H1 (cell line): ENCODE measurements around the gene FLCN. TPM values are rescaled to one million over a fixed set of nuclear protein-coding genes. Genes with fewer than 3 reads are reported as not detected.

Experiments used
- CTCF ChIA-PET: fragments of 300-600 bp; sonication (Branson Sonifier 250); formaldehyde crosslinking; loops from one replicate; lab custom pipeline; 2021; ENCODE audit not compliant: partially characterized antibody; lab: Charles Lee
- POLR2A ChIA-PET: fragments of 300-600 bp; sonication (Branson Sonifier 250); formaldehyde crosslinking; loops from one replicate; lab custom pipeline; 2021; ENCODE audit warnings: inconsistent platforms; ENCODE audit not compliant: partially characterized antibody; lab: Charles Lee
- DNase-seq, 2 experiments: peaks; one replicate each; pipeline versions ENCODE4 v3.0.0 to v3.0.0-alpha.2; 2010 to 2022; ENCODE audit warnings: low spot score in 2 of 2, low read depth in 1 of 2, mixed read lengths in 1 of 2
- FAIRE-seq: peaks from 2 replicates; lab custom pipeline; 2011; peaks lifted over from hg19 to GRCh38; lab: Jason Lieb, UNC
- H2AFZ ChIP-seq: 2 replicates; pipeline ENCODE4 v1.8.1; 2012; ENCODE audit warnings: low read length, inconsistent platforms
- H2AK5ac ChIP-seq: 2 replicates; pipeline ENCODE4 v1.6.1; 2013; ENCODE audit warnings: low read depth, low read length
- H2BK120ac ChIP-seq: replicated peaks from 2 replicates; pipeline ENCODE3; 2013; ENCODE audit warnings: low read depth, low read length, inconsistent platforms
- H2BK12ac ChIP-seq: 2 replicates; pipeline ENCODE4 v1.6.1; 2013; ENCODE audit warnings: low read depth, low read length
- H2BK15ac ChIP-seq: 2 replicates; pipeline ENCODE4 v1.6.1; 2013; ENCODE audit warnings: low read length
- H2BK20ac ChIP-seq: 2 replicates; pipeline ENCODE4 v1.6.1; 2013; ENCODE audit warnings: low read length
- H2BK5ac ChIP-seq: 2 replicates; pipeline ENCODE4 v1.6.1; 2013; ENCODE audit warnings: low read depth, low read length
- H3K14ac ChIP-seq: 2 replicates; pipeline ENCODE4 v1.6.1; 2013; ENCODE audit warnings: inconsistent platforms; ENCODE audit not compliant: insufficient read length
- H3K18ac ChIP-seq: 2 replicates; pipeline ENCODE4 v1.6.1; 2013; ENCODE audit warnings: low read length; ENCODE audit errors: extremely low read depth
- H3K23ac ChIP-seq: 2 replicates; pipeline ENCODE4 v1.6.1; 2013; ENCODE audit warnings: inconsistent platforms; ENCODE audit not compliant: insufficient read length
- H3K23me2 ChIP-seq: 2 replicates; pipeline ENCODE4 v1.6.1; 2013; ENCODE audit warnings: low read depth, low read length
- H3K27ac ChIP-seq: 2 replicates; pipeline ENCODE4 v1.6.1; 2011; ENCODE audit warnings: low read depth, low read length, inconsistent platforms
- H3K27me3 ChIP-seq, 4 experiments: replicated peaks in 1 of 4; 1 replicate in 1 of 4; 2 replicates in 3 of 4; pipeline versions ENCODE4 v1.6.1 to v1.8.1; 2011 to 2013; ENCODE audit warnings: low read length in 3 of 4, mild to moderate bottlenecking in 3 of 4, inconsistent platforms in 2 of 4, mixed read lengths in 2 of 4, moderate library complexity in 1 of 4; ENCODE audit not compliant: control insufficient read depth in 3 of 4, insufficient read depth in 3 of 4; ENCODE audit errors: extremely low read depth in 1 of 4
- H3K36me3 ChIP-seq, 4 experiments: 2 replicates each; pipeline versions ENCODE4 v1.6.1 to v1.8.1; 2011 to 2013; ENCODE audit warnings: mild to moderate bottlenecking in 4 of 4, low read length in 3 of 4, moderate library complexity in 2 of 4, control low read depth in 1 of 4, inconsistent platforms in 1 of 4; ENCODE audit not compliant: insufficient read depth in 4 of 4, control insufficient read depth in 2 of 4
- H3K4ac ChIP-seq: replicated peaks from 2 replicates; pipeline ENCODE3; 2013; ENCODE audit warnings: low read length, low read depth, mixed read lengths, inconsistent platforms; ENCODE audit not compliant: insufficient read length
- H3K4me1 ChIP-seq, 4 experiments: replicated peaks in 1 of 4; 1 replicate in 1 of 4; 2 replicates in 3 of 4; pipeline versions ENCODE4 v1.6.1 to v1.8.1; 2011 to 2013; ENCODE audit warnings: low read length in 3 of 4, inconsistent platforms in 2 of 4, mixed read lengths in 1 of 4; ENCODE audit not compliant: insufficient read depth in 4 of 4, control insufficient read depth in 3 of 4
- H3K4me2 ChIP-seq, 2 experiments: 2 replicates each; pipeline versions ENCODE4 v1.6.1 to v1.8.1; 2011 to 2013; ENCODE audit warnings: low read depth in 2 of 2, low read length in 2 of 2, control low read depth in 1 of 2, inconsistent platforms in 1 of 2, mild to moderate bottlenecking in 1 of 2; ENCODE audit not compliant: insufficient read depth in 1 of 2
- H3K4me3 ChIP-seq, 4 experiments: fragments of 200-600, 300-600 bp in 1 of 4; sonication (generic), shearing (Covaris generic), sonication (Bioruptor Twin) in 1 of 4; 2 replicates each; pipeline versions ENCODE4 v1.5.1 to v1.8.1; 2011 to 2016; ENCODE audit warnings: low read length in 4 of 4, low read depth in 3 of 4, control low read depth in 2 of 4, inconsistent platforms in 2 of 4, mild to moderate bottlenecking in 2 of 4, mixed read lengths in 1 of 4, moderate library complexity in 1 of 4; ENCODE audit not compliant: insufficient read depth in 2 of 4; ENCODE audit errors: extremely low read depth in 1 of 4
- H3K56ac ChIP-seq: replicated peaks from 2 replicates; pipeline ENCODE3; 2013; ENCODE audit warnings: low read depth, mild to moderate bottlenecking, mixed read lengths, low read length, inconsistent platforms; ENCODE audit not compliant: insufficient read length
- H3K79me1 ChIP-seq: 2 replicates; pipeline ENCODE4 v1.6.1; 2013; ENCODE audit warnings: low read depth, low read length, control low read depth
- H3K79me2 ChIP-seq, 2 experiments: 2 replicates each; pipeline versions ENCODE4 v1.6.1 to v1.8.1; 2012 to 2013; ENCODE audit warnings: low read length in 2 of 2, mild to moderate bottlenecking in 2 of 2, inconsistent platforms in 1 of 2; ENCODE audit not compliant: insufficient read depth in 2 of 2, control insufficient read depth in 1 of 2
- H3K9ac ChIP-seq, 4 experiments: replicated peaks in 1 of 4; 1 replicate in 1 of 4; 2 replicates in 3 of 4; pipeline versions ENCODE4 v1.6.1 to v1.8.1; 2011 to 2013; ENCODE audit warnings: low read depth in 3 of 4, low read length in 3 of 4, control low read depth in 2 of 4, mild to moderate bottlenecking in 2 of 4, moderate library complexity in 2 of 4, inconsistent platforms in 1 of 4; ENCODE audit errors: extremely low read depth in 1 of 4
- H3K9me3 ChIP-seq, 2 experiments: 2 replicates each; pipeline versions ENCODE4 v1.6.1 to v1.8.1; 2012 to 2013; ENCODE audit warnings: mild to moderate bottlenecking in 2 of 2, moderate library complexity in 2 of 2, control low read depth in 1 of 2, inconsistent platforms in 1 of 2, low read depth in 1 of 2, low read length in 1 of 2, mixed read lengths in 1 of 2; ENCODE audit not compliant: insufficient read depth in 2 of 2
- H4K20me1 ChIP-seq, 2 experiments: replicated peaks in 1 of 2; 2 replicates each; pipeline versions ENCODE3 to v1.8.1; 2011 to 2013; ENCODE audit warnings: inconsistent platforms in 2 of 2, low read length in 2 of 2, mild to moderate bottlenecking in 1 of 2; ENCODE audit not compliant: insufficient read depth in 2 of 2, control insufficient read depth in 1 of 2
- H4K5ac ChIP-seq: 2 replicates; pipeline ENCODE4 v1.6.1; 2013; ENCODE audit warnings: low read length, low read depth, mixed read lengths, inconsistent platforms; ENCODE audit not compliant: insufficient read length
- H4K8ac ChIP-seq: 2 replicates; pipeline ENCODE4 v1.8.0; 2013; ENCODE audit warnings: mild to moderate bottlenecking, moderate library complexity, low read length, inconsistent platforms; ENCODE audit not compliant: insufficient read depth; ENCODE audit errors: extremely low read depth
- H4K91ac ChIP-seq: replicated peaks from 2 replicates; pipeline ENCODE3; 2013; ENCODE audit warnings: low read length, mixed read lengths, inconsistent platforms; ENCODE audit not compliant: insufficient read length
- BCL11A ChIP-seq, 2 experiments: IDR thresholded peaks; one replicate each; pipeline ENCODE4 v1.6.1; 2011; ENCODE audit warnings: low read depth in 2 of 2, low read length in 2 of 2, mild to moderate bottlenecking in 2 of 2
- CREB1 ChIP-seq: IDR thresholded peaks from 2 replicates; pipeline ENCODE4 v1.6.1; 2012; ENCODE audit warnings: inconsistent platforms
- CTBP2 ChIP-seq: IDR thresholded peaks from 2 replicates; pipeline ENCODE4 v1.7.0; 2011; ENCODE audit warnings: borderline replicate concordance, mild to moderate bottlenecking, moderate library complexity, mixed read lengths, low read length; ENCODE audit not compliant: insufficient read depth, insufficient read length
- EGR1 ChIP-seq: IDR thresholded peaks from 2 replicates; pipeline ENCODE4 v1.6.1; 2011; ENCODE audit warnings: low read depth, low read length, borderline replicate concordance
- HDAC2 ChIP-seq, 2 experiments: fragments of 300-600 bp in 1 of 2; sonication (generic) in 1 of 2; IDR thresholded peaks; 2 replicates each; pipeline ENCODE4 v1.6.1; 2011 to 2012; ENCODE audit warnings: low read depth in 2 of 2, low read length in 2 of 2, mild to moderate bottlenecking in 2 of 2, moderate library complexity in 2 of 2, borderline replicate concordance in 1 of 2, inconsistent platforms in 1 of 2
- KDM4A ChIP-seq: IDR thresholded peaks from one replicate; pipeline ENCODE4 v1.7.1; 2012; ENCODE audit warnings: low read depth, mild to moderate bottlenecking, moderate library complexity, low read length, inconsistent platforms; ENCODE audit not compliant: severe bottlenecking
- RNF2 ChIP-seq: fragments of 200-900, 300-1000 bp; sonication (generic); IDR thresholded peaks from 2 replicates; pipeline ENCODE4 v1.7.1; 2016; ENCODE audit warnings: borderline replicate concordance, low read depth, mild to moderate bottlenecking, antibody characterized with exemption, low read length; ENCODE audit not compliant: poor library complexity, severe bottlenecking; ENCODE audit errors: missing control alignments
- WGBS, 2 experiments: shearing (Covaris generic) in 1 of 2; methylation state at CpG; one replicate each; pipeline versions ENCODE4 v1.1.6 to v1.1.7; 2013 to 2015; ENCODE audit warnings: low lambda C conversion rate in 2 of 2, mixed read lengths in 2 of 2, inconsistent platforms in 1 of 2, low coverage in 1 of 2, missing lambda C conversion rate in 1 of 2; ENCODE audit not compliant: insufficient replicate concordance in 2 of 2, insufficient coverage in 1 of 2, insufficient read length in 1 of 2; ENCODE audit errors: extremely low coverage in 1 of 2, missing lambda C conversion rate in 1 of 2; 5-methylcytosine and 5-hydroxymethylcytosine counted together
- polyA plus RNA-seq, 7 experiments: library from polyadenylated mRNA; depleted of rRNA in 3 of 7; stranded (reverse) in 5 of 7; unstranded in 2 of 7; fragments of >200 nt in 5 of 7; fragments of 200-250 nt in 2 of 7; gene quantifications; 1 replicate in 5 of 7; 2 replicates in 1 of 7; 4 replicates in 1 of 7; pipeline versions ENCODE4 v1.2.1 to v1.2.3, GENCODE V29; 2011 to 2013; ENCODE audit warnings: missing spikeins in 2 of 7, mixed read lengths in 2 of 7
- total RNA-seq: library from RNA; stranded (reverse); fragmentation: NEBNext Ultra II Directional; extraction: Animal tissue kit (Norgen Biotek cat#: 25700); gene quantifications from 2 replicates; pipeline ENCODE4 v1.2.1, GENCODE V29; 2021
- TF ChIP-seq, protein P1 (sequence below), 3 experiments: IDR thresholded peaks; 1 replicate in 2 of 3; 2 replicates in 1 of 3; pipeline versions ENCODE4 v1.5.1 to v1.6.1; 2011; ENCODE audit warnings: low read length in 3 of 3, mild to moderate bottlenecking in 3 of 3, inconsistent platforms in 2 of 3, low read depth in 1 of 3, moderate library complexity in 1 of 3; ENCODE audit not compliant: insufficient read depth in 1 of 3; ENCODE audit errors: control extremely low read depth in 1 of 3
- TF ChIP-seq, protein P2 (sequence below): IDR thresholded peaks from 2 replicates; pipeline ENCODE4 v1.6.1; 2012; ENCODE audit warnings: inconsistent platforms

Gene FLCN
- total and polyA plus RNA-seq, 2 of the 8 experiments (the other 6 are each of a cell fraction or from before 2014, with no cell fraction given) = 15.6 to 34.6 TPM

DNA sequence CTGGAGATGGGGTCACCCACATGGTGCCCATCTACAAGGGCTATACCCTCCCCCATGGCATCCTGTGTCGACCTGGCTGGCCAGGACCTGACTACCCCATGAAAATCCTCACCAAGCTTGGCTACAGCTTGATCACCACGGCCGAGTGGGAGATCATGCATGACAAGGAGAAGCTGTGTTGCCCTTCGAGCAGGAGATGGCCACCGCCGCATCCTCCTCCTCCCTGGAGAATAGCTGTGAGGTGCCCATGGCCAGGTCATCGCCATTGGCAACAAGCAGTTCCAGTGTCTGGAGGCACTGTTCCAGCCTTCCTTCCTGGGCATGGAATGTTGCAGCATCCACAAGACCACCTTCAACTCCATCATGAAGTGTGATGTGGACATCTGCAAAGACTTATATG lies 5.3 kb upstream of the FLCN start:
- Histone ChIP-seq H3K4me3 (no peak overlapping the region), H3K27me3 (no peaks in the 10 kb centered on the region), H3K18ac (no peak overlapping the region), H3K79me2 (no peaks in the 10 kb centered on the region), H3K23me2 (no peaks in the 10 kb centered on the region; the same call in 1 of the 2 replicates), H2BK5ac (no peak overlapping the region), H2BK12ac (no peak overlapping the region), H2AK5ac (no peak overlapping the region), H3K9me3 (no peaks in the 10 kb centered on the region), H2BK15ac (no peak overlapping the region), H3K23ac (no peak overlapping the region), H4K20me1 (peaks cover 0 to 2% of the 10 kb centered on the region in 2 experiments), H4K91ac (no peak overlapping the region), H3K4me1 (no peaks in the 10 kb centered on the region), H3K4me2 (no peak overlapping the region), H3K14ac (no peak overlapping the region), H2BK20ac (no peak overlapping the region), H2BK120ac (no peak overlapping the region), H3K4ac (no peak overlapping the region), H3K27ac (no peak overlapping the region), H3K56ac (no peak overlapping the region), H4K8ac (no peak overlapping the region), H4K5ac (no peak overlapping the region), H3K79me1 (no peaks in the 10 kb centered on the region), H3K9ac (no peak overlapping the region), H3K36me3 (peaks cover 2 to 16% (median 10%) of the 10 kb centered on the region in 4 experiments; a peak in 6 of 8 replicates), H2AFZ (no peak overlapping the region)
- no peak for FAIRE-seq
- ChIA-PET CTCF (interaction anchor here (1.8 kb wide), 1 partner anchor 27 kb away, joined by 6 read pairs; no protein-coding TSS in a partner anchor), POLR2A (interaction anchor here (1.0 kb wide), 1 partner anchor 13 kb away, joined by 4 read pairs; no protein-coding TSS in a partner anchor)
- WGBS, 2 experiments = 89% methylated on average over 7 of the region's 7 CpGs; no CpG with 5 or more reads in 1 of the 2 experiments
- DNase-seq = no peak
- TF ChIP-seq KDM4A (no peak), HDAC2 (IDR thresholded peaks at IDR 0.05; ENCODE audit: borderline replicate concordance in 1 of 2, low read depth in 2 of 2, low read length in 2 of 2) (no peak), RNF2 (no peak), BCL11A (IDR thresholded peaks at IDR 0.05; ENCODE audit: low read depth in 2 of 2, low read length in 2 of 2) (no peak), CREB1 (no peak), CTBP2 (no peak), EGR1 (no peak)
- TF ChIP-seq, protein P1, sequence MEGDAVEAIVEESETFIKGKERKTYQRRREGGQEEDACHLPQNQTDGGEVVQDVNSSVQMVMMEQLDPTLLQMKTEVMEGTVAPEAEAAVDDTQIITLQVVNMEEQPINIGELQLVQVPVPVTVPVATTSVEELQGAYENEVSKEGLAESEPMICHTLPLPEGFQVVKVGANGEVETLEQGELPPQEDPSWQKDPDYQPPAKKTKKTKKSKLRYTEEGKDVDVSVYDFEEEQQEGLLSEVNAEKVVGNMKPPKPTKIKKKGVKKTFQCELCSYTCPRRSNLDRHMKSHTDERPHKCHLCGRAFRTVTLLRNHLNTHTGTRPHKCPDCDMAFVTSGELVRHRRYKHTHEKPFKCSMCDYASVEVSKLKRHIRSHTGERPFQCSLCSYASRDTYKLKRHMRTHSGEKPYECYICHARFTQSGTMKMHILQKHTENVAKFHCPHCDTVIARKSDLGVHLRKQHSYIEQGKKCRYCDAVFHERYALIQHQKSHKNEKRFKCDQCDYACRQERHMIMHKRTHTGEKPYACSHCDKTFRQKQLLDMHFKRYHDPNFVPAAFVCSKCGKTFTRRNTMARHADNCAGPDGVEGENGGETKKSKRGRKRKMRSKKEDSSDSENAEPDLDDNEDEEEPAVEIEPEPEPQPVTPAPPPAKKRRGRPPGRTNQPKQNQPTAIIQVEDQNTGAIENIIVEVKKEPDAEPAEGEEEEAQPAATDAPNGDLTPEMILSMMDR (IDR thresholded peaks at IDR 0.05; ENCODE audit: control extremely low read depth in 1 of 3, insufficient read depth in 1 of 3, low read depth in 1 of 3, low read length in 3 of 3) = no peak
- TF ChIP-seq, protein P2, sequence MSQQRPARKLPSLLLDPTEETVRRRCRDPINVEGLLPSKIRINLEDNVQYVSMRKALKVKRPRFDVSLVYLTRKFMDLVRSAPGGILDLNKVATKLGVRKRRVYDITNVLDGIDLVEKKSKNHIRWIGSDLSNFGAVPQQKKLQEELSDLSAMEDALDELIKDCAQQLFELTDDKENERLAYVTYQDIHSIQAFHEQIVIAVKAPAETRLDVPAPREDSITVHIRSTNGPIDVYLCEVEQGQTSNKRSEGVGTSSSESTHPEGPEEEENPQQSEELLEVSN = no peak
